Erythroblast (primary cell): Measurements from ENCODE around the gene C5AR2.
"Not testable (repeated sequence)": the region's sequence is repeated elsewhere in the genome, so short reads cannot be mapped to it uniquely, and the experiment has no call there.

Source experiments
- DNase-seq, 2 experiments: peaks; one replicate each; lab custom pipeline; 2025; lab: John Stamatoyannopoulos, UW
- GATA1 ChIP-seq: IDR thresholded peaks from 2 replicates; pipeline ENCODE4 v1.6.1; 2011; ENCODE audit warnings: low read depth, mild to moderate bottlenecking, control low read depth, low read length, moderate library complexity
- POLR2A ChIP-seq: IDR thresholded peaks from 2 replicates; pipeline ENCODE4 v1.6.1; 2011; ENCODE audit warnings: mild to moderate bottlenecking, low read length

The C5AR2 gene

DNA sequence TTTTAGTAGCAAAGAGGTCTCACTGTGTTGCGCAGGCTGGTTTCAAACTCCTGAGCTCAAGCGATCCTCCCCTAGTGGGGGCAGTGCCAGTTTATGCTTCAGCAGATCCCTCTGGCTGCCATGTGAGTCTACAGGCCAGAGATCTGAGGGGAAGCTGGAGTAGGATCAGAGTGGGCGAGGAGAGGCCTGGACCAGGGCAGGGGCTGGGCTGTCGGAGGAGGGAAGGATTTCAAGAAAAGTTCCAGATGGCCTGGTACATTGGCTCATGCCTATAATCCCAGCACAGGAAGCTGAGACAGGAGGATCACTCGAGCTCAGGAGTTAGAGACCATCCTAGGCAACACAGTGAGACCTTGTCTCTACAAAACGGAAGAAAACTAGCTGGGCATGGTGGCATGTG is 27.0 kb downstream of the C5AR2 start:
- DNase-seq, result no peak
- TF ChIP-seq POLR2A (no peak), GATA1 (no peak)

DNA sequence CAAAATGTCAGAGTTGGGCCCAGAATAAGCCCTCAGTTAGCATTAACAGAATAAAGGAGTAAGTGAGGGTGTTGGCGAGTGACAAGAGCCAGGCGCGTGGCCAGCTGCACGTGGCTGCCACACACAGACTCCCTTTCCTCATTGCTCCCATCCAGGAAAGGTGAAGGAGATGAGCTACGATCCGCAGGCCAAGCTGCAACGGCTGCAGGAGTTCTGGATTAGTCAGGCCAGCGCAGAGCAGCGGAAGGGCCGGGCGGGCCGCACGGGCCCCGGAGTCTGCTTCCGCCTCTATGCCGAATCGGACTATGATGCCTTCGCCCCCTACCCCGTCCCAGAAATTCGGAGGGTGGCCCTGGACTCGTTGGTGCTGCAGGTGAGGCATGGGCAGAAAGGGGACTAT is 30.3 kb downstream of the C5AR2 start:
- TF ChIP-seq GATA1, result no peak
- TF ChIP-seq POLR2A, result no peak
- no peak for DNase-seq

DNA sequence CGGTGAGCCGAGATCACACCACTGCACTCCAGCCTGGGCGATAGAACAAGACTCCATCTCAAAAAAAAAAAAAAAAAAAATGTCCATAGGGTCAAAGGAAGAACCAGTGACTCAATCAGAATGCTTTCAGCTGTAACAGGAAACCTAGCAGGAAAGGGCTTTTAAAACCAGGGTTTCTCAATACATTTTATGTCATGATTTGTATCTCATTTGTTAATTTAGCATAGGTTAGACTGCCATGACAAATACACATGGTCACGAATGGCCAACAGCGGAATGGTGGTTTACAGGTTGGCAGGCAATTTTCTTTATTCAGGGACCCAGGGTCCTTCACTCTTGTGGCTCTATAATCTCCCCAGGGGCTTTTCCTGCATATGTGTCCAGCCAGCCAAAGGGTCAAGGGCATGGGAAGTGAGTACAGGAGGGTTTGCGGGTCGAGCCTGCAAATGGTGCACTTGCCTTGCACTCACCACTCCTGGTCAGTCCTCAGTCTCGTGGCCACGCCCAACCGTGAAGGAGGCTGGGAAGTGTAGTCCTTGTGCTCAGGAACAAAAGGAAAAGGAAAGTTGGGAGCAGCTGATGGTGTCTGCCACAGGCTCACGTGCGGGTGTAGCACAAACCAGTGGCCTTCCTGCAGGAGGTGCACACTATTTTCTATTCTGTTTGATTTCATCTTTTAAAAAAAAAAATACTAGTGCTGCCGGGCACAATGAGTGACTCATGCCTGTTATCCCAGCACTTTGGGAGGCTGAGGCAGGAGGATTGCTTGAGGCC is 32.0 kb downstream of the C5AR2 start:
- TF ChIP-seq GATA1 (no peak), POLR2A (no peak)
- no peak for DNase-seq

DNA sequence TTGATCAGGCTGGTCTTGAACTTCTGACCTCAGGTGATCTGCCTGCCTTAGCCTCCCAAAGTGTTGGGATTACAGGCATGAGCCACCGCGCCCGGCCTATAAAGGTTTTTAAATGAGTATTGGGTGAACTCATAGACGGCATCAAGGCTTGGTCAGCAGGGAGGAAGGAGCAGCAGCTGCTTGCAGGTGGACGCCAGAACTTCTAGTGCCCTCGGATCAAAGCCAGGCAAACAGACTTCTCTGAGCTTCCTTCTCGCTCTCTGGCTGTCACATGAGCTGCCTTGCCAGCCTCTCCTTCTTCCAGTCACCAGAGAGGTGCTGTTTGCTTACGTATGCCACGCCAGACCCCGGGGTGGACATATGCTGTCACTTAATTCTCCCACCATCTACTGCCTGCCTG is 33.5 kb downstream of the C5AR2 start:
- not testable (repeated sequence) for DNase-seq

DNA sequence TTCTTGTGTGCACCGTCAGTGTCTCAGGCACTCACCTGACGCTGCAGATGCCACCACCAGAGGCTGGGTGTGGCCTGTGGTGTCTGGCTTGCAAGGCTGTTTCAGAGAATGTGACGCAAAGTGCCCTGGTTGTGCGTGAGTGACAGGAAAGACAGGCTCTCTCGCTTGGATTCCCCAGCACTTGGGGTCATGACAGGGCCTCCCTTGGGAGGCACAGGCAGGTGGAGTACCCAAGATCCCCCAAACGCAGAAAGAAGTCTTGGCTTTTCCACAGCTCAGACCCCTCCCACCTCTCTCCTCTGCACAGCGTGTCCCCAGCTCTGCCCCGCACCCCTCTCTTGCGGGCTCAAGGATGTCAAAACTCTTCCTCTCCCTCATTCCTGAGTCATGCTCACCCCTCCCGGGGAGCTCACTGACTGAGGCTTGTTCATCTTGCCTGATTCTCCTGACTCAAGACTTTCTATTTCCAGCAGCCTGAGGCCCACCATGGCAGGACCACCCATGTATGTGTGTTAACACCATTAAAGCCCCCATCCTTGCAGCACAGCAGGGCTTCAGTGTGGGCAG is 38.2 kb downstream of the C5AR2 start:
- peak in 1 of 2 experiments; percentile 17 for DNase-seq
- no peak for TF ChIP-seq GATA1
- TF ChIP-seq POLR2A, result no peak

DNA sequence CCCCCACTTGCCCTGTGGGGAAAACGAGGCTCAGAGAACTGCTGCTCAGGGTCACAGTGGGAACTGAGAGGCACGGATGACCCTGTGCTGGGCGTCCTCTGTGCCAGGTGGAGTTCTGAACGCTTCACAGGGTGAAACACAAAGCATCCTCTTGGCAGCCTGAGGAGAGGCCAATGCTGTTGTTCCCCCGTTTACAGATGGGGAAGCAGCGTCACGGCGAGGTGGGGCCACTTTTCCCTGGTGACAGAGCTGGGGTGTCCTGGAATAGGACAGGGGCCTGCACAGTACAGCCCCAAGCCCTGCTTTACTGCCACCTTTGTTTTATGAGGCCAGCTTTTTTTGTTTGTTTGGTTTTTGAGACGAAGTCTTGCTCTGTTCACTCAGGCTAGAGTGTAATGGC is 39.3 kb downstream of the C5AR2 start:
- DNase-seq, result no peak

DNA sequence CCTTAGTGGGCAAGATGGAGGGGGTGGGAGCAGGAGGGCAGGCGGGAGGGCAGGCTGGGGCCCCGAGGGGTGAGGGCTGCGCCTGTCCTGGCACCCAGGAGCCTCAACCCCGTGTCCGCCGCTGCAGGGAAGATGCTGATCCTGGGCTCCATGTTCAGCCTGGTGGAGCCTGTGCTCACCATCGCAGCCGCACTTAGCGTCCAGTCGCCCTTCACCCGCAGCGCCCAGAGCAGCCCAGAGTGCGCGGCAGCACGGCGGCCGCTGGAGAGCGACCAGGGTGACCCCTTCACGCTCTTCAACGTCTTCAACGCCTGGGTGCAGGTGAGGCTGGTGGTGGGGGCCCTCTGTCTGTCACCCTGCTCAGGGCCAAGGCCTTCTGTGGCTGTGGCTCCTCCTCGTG is 40.6 kb downstream of the C5AR2 start:
- no peak for DNase-seq
- no peak for TF ChIP-seq POLR2A
- TF ChIP-seq GATA1, result no peak

More for the DNA sequence above, 39.3 kb downstream of the C5AR2 start:
- TF ChIP-seq GATA1 (no peak), POLR2A (no peak)

DNA sequence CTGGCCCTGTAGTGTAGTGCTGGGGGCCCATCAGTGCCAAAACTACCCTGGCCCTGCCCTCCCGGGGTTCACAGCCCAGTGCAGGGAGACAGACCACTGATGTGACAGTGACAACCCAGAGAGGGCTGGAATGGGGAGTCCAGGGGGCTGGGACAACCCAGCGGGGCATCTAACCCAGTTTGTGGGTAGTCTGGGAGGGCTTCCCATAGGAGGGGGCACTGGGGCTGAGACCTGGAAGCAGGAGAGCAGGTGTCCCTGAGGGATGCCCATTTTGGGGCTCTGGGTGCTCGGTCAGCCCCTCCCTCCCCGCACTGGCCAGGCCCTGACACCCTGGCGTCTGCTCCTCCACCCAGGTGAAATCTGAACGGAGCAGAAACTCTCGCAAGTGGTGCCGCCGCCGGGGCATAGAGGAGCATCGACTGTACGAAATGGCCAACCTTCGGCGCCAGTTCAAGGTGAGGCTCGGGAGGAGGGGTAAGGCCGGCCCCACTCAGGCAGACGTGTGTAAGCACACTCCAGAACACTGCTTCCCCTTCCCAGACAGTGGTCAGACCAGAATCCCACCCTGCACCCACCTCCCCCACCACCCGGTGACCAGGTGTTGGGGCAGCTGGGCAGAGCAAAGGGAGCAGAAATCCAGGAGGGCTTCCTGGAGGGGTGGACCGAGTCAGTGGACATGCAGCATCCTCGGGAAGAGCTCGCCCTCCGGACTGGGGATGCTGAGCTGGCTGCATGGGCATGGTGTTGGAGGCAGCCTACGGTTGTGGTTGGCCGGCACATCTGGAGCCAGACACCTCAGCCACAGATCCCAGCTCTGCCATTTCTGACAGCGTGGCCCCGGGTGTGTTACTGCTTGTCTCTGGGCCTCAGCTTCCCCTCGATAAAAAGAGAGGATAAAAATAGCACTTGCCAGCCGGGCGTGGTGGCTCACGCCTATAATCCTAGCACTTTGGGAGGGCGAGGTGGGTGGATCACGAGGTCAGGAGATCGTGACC is 41.6 kb downstream of the C5AR2 start:
- no peak for DNase-seq
- TF ChIP-seq GATA1 (no peak), POLR2A (no peak)

DNA sequence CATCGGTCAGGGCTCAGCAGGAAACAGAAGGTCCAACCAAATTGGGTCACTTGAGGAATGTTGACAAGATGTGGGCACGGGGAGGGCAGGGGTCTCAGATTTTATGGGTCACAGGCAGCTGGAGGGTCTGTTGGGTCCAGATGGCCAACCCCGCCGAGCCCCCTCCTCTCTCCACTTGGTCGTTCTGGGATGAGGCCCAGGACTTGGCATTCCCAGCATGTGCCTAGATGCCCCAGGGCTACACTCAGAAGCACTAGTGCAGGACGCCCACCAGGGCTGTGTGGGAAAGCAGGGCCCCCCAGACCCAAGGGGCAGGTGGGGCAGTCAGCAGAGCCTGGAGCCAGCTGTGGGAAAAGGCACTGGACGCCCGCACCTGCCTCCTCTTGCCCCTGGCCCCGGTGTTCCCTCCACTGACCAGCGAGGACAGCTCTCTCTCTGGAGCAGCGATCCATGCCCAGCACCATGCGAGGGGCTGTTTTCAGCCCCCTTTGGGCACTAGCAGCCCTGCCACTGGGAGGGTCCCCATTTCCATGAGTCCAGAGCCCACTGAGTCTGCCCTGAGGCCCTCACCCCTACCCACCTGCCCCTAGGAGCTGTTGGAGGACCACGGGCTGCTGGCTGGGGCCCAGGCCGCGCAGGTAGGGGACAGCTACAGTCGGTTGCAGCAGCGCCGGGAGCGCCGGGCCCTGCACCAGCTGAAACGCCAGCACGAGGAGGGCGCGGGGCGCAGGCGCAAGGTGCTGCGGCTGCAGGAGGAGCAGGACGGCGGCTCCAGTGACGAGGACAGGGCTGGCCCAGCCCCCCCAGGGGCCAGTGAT is 43.1 kb downstream of the C5AR2 start:
- TF ChIP-seq GATA1, result no peak
- TF ChIP-seq POLR2A, result no peak
- no peak for DNase-seq

DNA sequence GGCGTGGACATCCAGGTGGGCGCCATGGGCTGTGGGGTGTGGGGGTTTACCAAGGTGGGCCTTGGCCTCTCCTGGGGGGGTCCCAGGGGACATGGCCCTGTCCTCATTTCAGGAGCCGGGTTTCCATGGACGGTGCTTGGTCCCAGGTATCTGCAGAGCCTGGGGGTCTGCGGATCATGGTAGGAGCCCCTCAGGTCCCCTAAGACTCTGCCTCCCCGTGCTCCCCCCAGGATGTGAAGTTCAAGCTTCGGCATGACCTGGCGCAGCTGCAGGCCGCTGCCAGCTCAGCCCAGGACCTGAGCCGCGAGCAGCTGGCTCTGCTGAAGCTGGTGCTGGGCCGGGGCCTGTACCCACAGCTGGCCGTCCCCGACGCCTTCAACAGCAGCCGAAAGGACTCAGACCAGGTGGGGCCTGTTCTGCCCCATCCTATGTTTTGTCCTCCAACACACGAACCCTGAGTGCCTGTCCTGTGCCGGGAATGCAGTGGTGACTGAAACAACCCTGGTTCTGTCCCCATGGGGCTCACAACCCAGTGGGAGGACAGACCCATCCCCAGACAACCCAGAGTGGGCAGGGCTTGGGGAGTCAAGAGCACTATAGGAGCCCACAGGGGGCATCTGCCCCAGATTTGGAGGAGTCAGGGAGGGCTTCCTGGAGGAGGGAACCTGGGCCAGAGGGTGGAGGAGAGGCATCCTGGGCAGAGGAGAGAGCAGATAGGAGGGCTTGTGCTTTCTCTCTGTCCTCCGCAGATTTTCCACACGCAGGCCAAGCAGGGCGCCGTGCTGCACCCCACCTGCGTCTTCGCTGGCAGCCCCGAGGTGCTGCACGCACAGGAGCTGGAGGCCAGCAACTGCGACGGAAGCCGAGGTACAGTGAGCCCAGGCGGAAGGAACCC is 44.0 kb downstream of the C5AR2 start:
- no peak for TF ChIP-seq GATA1
- no peak for TF ChIP-seq POLR2A

DNA sequence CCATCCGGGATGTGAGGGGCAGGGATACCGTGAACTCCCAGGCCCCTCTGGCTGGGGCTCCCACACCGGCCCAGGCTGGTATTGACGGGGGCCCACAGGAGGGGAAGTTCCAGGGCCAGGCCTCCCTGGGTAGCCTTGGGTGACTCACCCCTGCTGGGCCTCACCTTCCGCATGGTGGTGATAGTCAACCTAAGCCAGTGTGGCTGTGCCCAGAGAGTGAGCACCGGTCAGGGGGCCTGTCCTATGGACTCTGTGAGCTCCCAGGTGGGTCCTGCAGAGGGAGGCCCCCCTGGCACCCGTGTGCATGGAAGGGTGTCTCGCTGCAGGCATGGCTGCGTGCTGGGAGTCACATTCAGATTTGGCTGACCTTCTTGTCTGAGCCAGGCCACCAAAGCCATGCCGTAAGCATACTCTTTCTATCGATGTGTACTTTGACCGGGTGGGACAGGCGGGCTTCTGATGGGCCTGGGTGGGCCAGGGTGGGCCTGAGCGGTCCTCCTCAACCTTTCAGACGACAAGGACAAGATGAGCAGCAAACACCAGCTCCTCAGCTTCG is 44.7 kb downstream of the C5AR2 start:
- DNase-seq, result peak in 1 of 2 experiments; percentile 15
- TF ChIP-seq GATA1 (no peak), POLR2A (no peak)

More for the DNA sequence above, 44.0 kb downstream of the C5AR2 start:
- DNase-seq, result no peak

DNA sequence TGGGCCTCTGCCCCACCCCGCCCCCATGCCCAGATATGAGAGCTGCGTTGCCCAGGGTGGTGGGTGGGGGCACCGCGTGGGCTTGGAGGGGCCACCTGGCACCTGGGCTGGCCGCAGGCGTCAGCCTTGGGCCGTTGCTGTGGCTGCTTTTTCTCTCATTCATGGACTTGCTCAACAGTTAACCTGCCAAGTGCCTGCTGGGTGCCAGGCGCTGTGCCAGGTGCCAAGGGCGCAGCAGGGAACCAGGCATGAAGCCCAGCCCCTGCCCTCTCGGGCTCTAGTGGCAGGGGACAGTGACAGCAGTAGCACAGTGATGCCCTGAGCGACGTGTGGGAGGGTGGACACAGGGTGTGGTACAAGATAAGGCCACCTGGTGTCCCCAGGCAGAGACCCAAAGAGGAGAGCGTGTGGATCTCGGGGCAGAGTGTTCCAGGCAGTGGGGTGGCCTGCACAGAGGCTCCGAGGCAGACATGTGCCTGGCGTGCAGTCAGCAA is 45.3 kb downstream of the C5AR2 start:
- TF ChIP-seq GATA1 (no peak), POLR2A (no peak)

More for the DNA sequence above, 45.3 kb downstream of the C5AR2 start:
- DNase-seq, result peak; percentile 44 to 51
